ENCODE data around the gene TLR8.

Gene TLR8

DNA sequence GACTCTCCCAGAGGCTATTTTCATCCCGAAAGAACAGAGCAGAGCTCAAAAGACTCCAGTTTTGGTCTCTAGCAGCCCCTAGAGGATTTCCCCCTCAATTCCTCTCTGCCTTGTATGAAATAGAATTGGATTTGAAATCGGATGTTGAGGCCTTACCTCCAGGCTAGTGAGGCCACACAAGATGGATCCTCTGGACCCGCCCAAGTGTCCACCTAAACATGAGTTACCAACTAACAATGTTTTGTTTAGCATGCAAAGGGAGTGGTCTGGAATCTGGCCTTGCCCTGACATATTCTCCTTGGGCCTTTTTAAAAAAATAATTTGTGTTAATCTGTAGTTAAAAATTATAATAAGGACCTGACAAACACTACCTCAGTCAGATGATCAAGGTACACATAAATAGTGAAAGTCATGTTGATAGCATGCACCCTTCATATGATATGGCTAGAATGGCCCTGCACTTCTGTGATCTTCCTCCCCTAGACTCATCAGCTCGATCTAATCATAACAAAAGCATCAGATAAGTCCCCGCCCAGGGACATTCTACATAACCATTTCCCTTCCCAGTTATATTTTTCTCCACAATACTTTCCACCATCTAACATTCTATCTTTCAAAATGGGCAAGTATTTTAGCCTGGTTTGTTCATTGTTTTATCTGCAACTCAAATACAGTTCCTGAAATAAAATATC is 6.5 kb downstream of the TLR8 start:
- Histone ChIP-seq H3K36me3 (ENCODE audit: control insufficient read depth, insufficient read depth, low read length) (no peaks in the 10 kb centered on the region), H3K4me1 (no peaks in the 10 kb centered on the region), H3K4me2 (ENCODE audit: low read length) (no peak overlapping the region), H3K9me3 (ENCODE audit: control insufficient read depth, low read length) (no peaks in the 10 kb centered on the region), H3K27ac (no peak overlapping the region), H2AFZ (no peak overlapping the region), H3K79me2 (no peaks in the 10 kb centered on the region), H3K9ac (no peak overlapping the region), H3K4me3 (ENCODE audit: low read depth, low read length) (no peak overlapping the region), H3K27me3 (ENCODE audit: control insufficient read depth, insufficient read depth, low read length) (no peaks in the 10 kb centered on the region)
- TF ChIP-seq, protein P1, sequence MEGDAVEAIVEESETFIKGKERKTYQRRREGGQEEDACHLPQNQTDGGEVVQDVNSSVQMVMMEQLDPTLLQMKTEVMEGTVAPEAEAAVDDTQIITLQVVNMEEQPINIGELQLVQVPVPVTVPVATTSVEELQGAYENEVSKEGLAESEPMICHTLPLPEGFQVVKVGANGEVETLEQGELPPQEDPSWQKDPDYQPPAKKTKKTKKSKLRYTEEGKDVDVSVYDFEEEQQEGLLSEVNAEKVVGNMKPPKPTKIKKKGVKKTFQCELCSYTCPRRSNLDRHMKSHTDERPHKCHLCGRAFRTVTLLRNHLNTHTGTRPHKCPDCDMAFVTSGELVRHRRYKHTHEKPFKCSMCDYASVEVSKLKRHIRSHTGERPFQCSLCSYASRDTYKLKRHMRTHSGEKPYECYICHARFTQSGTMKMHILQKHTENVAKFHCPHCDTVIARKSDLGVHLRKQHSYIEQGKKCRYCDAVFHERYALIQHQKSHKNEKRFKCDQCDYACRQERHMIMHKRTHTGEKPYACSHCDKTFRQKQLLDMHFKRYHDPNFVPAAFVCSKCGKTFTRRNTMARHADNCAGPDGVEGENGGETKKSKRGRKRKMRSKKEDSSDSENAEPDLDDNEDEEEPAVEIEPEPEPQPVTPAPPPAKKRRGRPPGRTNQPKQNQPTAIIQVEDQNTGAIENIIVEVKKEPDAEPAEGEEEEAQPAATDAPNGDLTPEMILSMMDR (IDR thresholded peaks at IDR 0.05): no peak

DNA sequence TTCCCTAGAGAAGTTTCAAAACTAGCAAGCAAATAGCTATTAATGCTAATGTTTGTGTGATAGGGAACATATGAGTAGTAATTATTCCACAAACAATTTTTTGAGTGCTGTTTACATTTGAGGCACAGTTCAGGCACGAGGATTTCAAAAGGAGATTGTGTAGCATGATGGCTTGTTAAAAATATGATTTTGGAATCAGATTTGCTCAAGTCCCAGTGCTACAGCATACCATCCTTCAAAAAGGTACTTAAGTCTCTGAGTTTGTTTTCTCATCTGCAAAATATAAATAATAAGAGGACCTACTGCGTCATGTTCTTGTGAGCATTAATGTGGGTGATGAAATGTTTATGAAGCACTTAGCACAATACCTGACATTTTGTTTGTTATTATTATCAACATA is 11.3 kb downstream of the TLR8 start:
- no peaks in the 10 kb centered on the region for H3K36me3 ChIP-seq (ENCODE audit: control insufficient read depth, insufficient read depth, low read length)
- H2AFZ ChIP-seq: no peak overlapping the region
- no peaks in the 10 kb centered on the region for H3K79me2 ChIP-seq
- no peaks in the 10 kb centered on the region for H3K27me3 ChIP-seq (ENCODE audit: control insufficient read depth, insufficient read depth, low read length)
- H3K27ac ChIP-seq: no peak overlapping the region
- H3K4me1 ChIP-seq: no peaks in the 10 kb centered on the region
- no peak overlapping the region for H3K4me2 ChIP-seq (ENCODE audit: low read length)
- no peak overlapping the region for H3K9ac ChIP-seq
- no peaks in the 10 kb centered on the region for H3K9me3 ChIP-seq (ENCODE audit: control insufficient read depth, low read length)
- TF ChIP-seq, protein P1 (IDR thresholded peaks at IDR 0.05): no peak
- H3K4me3 ChIP-seq (ENCODE audit: low read depth, low read length): no peak overlapping the region

DNA sequence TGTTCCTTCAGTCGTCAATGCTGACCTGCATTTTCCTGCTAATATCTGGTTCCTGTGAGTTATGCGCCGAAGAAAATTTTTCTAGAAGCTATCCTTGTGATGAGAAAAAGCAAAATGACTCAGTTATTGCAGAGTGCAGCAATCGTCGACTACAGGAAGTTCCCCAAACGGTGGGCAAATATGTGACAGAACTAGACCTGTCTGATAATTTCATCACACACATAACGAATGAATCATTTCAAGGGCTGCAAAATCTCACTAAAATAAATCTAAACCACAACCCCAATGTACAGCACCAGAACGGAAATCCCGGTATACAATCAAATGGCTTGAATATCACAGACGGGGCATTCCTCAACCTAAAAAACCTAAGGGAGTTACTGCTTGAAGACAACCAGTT is 12.6 kb downstream of the TLR8 start:
- TF ChIP-seq, protein P1 (IDR thresholded peaks at IDR 0.05): no peak
- H2AFZ ChIP-seq: no peak overlapping the region
- no peaks in the 10 kb centered on the region for H3K79me2 ChIP-seq
- H3K27me3 ChIP-seq (ENCODE audit: control insufficient read depth, insufficient read depth, low read length): no peaks in the 10 kb centered on the region
- no peak overlapping the region for H3K4me3 ChIP-seq (ENCODE audit: low read depth, low read length)
- H3K4me1 ChIP-seq: no peaks in the 10 kb centered on the region
- H3K36me3 ChIP-seq (ENCODE audit: control insufficient read depth, insufficient read depth, low read length): no peaks in the 10 kb centered on the region
- H3K9me3 ChIP-seq (ENCODE audit: control insufficient read depth, low read length): no peaks in the 10 kb centered on the region
- no peak overlapping the region for H3K27ac ChIP-seq
- H3K9ac ChIP-seq: no peak overlapping the region
- no peak overlapping the region for H3K4me2 ChIP-seq (ENCODE audit: low read length)

DNA sequence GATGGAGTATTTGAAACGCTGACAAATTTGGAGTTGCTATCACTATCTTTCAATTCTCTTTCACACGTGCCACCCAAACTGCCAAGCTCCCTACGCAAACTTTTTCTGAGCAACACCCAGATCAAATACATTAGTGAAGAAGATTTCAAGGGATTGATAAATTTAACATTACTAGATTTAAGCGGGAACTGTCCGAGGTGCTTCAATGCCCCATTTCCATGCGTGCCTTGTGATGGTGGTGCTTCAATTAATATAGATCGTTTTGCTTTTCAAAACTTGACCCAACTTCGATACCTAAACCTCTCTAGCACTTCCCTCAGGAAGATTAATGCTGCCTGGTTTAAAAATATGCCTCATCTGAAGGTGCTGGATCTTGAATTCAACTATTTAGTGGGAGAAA is 13.2 kb downstream of the TLR8 start:
- TF ChIP-seq, protein P1 (IDR thresholded peaks at IDR 0.05): no peak
- Histone ChIP-seq H3K36me3 (ENCODE audit: control insufficient read depth, insufficient read depth, low read length) (no peaks in the 10 kb centered on the region), H2AFZ (no peak overlapping the region), H3K4me3 (ENCODE audit: low read depth, low read length) (no peak overlapping the region), H3K4me2 (ENCODE audit: low read length) (no peak overlapping the region), H3K9ac (no peak overlapping the region), H3K27me3 (ENCODE audit: control insufficient read depth, insufficient read depth, low read length) (no peaks in the 10 kb centered on the region), H3K9me3 (ENCODE audit: control insufficient read depth, low read length) (no peaks in the 10 kb centered on the region), H3K79me2 (no peaks in the 10 kb centered on the region), H3K27ac (no peak overlapping the region), H3K4me1 (no peaks in the 10 kb centered on the region)

DNA sequence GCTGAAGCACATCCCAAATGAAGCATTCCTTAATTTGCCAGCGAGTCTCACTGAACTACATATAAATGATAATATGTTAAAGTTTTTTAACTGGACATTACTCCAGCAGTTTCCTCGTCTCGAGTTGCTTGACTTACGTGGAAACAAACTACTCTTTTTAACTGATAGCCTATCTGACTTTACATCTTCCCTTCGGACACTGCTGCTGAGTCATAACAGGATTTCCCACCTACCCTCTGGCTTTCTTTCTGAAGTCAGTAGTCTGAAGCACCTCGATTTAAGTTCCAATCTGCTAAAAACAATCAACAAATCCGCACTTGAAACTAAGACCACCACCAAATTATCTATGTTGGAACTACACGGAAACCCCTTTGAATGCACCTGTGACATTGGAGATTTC is 14.6 kb downstream of the TLR8 start:
- no peaks in the 10 kb centered on the region for H3K9me3 ChIP-seq (ENCODE audit: control insufficient read depth, low read length)
- no peaks in the 10 kb centered on the region for H3K36me3 ChIP-seq (ENCODE audit: control insufficient read depth, insufficient read depth, low read length)

More for the DNA sequence above, 14.6 kb downstream of the TLR8 start:
- TF ChIP-seq, protein P1 (IDR thresholded peaks at IDR 0.05): no peak
- Histone ChIP-seq H3K27me3 (ENCODE audit: control insufficient read depth, insufficient read depth, low read length) (no peaks in the 10 kb centered on the region), H3K9ac (no peak overlapping the region), H3K4me1 (no peaks in the 10 kb centered on the region), H2AFZ (no peak overlapping the region), H3K27ac (no peak overlapping the region), H3K4me3 (ENCODE audit: low read depth, low read length) (no peak overlapping the region), H3K4me2 (ENCODE audit: low read length) (no peak overlapping the region), H3K79me2 (no peaks in the 10 kb centered on the region)

All from parathyroid adenoma (tissue), 2 donors.